Activated CD8-positive, alpha-beta memory T cell treated with anti-CD3 and anti-CD28 coated beads, Interleukin-2, amount 50 U/mL, for 48 hours (primary cell): ENCODE results near the gene KRT38.

Source experiments
- DNase-seq: peaks from one replicate; pipeline ENCODE4 v3.0.0-alpha.2; 2020

KRT38 gene

GRCh38 chr17:41440531-41441033 lies at the start of gene KRT38:
KRT38 (minus strand) TSS chr17:41440983; CDS start chr17:41440921, 62 bp downstream.
- no peak for DNase-seq

GRCh38 chr17:41489531-41489930 lies 48.7 kb upstream of the KRT38 start, which contains the start of gene KRT36:
KRT36 (minus strand) TSS chr17:41489910; CDS start chr17:41489864, 46 bp downstream.
- no peak for DNase-seq

GRCh38 chr17:41486809-41487530 lies 46.2 kb upstream of the KRT38 start:
- DNase-seq, result peak; percentile 84

- DNase-seq, result no peak
Measured at GRCh38 chr17:41486316-41486715, 45.5 kb upstream of the KRT38 start.

GRCh38 chr17:41484920-41485904 lies 44.4 kb upstream of the KRT38 start:
- no peak for DNase-seq

- no peak for DNase-seq
Measured at GRCh38 chr17:41483991-41484826, 43.4 kb upstream of the KRT38 start.

- no peak for DNase-seq
Measured at GRCh38 chr17:41483531-41483930, 42.7 kb upstream of the KRT38 start.

- no peak for DNase-seq
Measured at GRCh38 chr17:41481036-41481435, 40.3 kb upstream of the KRT38 start, which contains the start of gene KRT35. KRT35 (minus strand) TSS chr17:41481151; CDS start chr17:41481097, 54 bp downstream.

- no peak for DNase-seq
Measured at GRCh38 chr17:41480581-41480980, 39.8 kb upstream of the KRT38 start.

GRCh38 chr17:41480136-41480535 lies 39.4 kb upstream of the KRT38 start:
- no peak for DNase-seq

GRCh38 chr17:41478237-41478636 lies 37.5 kb upstream of the KRT38 start:
- no peak for DNase-seq

- no peak for DNase-seq
Measured at GRCh38 chr17:41476866-41477815, 36.4 kb upstream of the KRT38 start.

- no peak for DNase-seq
Measured at GRCh38 chr17:41475421-41475820, 34.6 kb upstream of the KRT38 start.

GRCh38 chr17:41474863-41475262 lies 34.1 kb upstream of the KRT38 start:
- no peak for DNase-seq

- no peak for DNase-seq
Measured at GRCh38 chr17:41468346-41468745, 27.6 kb upstream of the KRT38 start.

- DNase-seq, result no peak
Measured at GRCh38 chr17:41467561-41467960, 26.8 kb upstream of the KRT38 start.

GRCh38 chr17:41466988-41467387 lies 26.2 kb upstream of the KRT38 start, which contains the start of gene KRT32:
KRT32 (minus strand) TSS chr17:41467386; CDS start chr17:41467325, 61 bp downstream.
- no peak for DNase-seq

- DNase-seq, result no peak
Measured at GRCh38 chr17:41464682-41465081, 23.9 kb upstream of the KRT38 start.

- DNase-seq, result no peak
Measured at GRCh38 chr17:41464173-41464572, 23.4 kb upstream of the KRT38 start.

GRCh38 chr17:41463746-41464145 lies 23.0 kb upstream of the KRT38 start:
- no peak for DNase-seq

GRCh38 chr17:41462705-41463104 lies 21.9 kb upstream of the KRT38 start:
- no peak for DNase-seq
